HG03354 (cell line): ENCODE measurements around the gene IL31RA.

ENCODE experiments used
- ATAC-seq: cut with Tn5 transposase; IDR thresholded peaks from one replicate; pipeline ENCODE4 v1.9.1; 2021; ENCODE audit warnings: mild to moderate bottlenecking; ENCODE audit not compliant: unreplicated experiment, poor library complexity, severe bottlenecking

IL31RA gene

GRCh38 chr5:55965525-55965924 lies 114.4 kb downstream of the IL31RA start:
- ATAC-seq, result no peak

DNA sequence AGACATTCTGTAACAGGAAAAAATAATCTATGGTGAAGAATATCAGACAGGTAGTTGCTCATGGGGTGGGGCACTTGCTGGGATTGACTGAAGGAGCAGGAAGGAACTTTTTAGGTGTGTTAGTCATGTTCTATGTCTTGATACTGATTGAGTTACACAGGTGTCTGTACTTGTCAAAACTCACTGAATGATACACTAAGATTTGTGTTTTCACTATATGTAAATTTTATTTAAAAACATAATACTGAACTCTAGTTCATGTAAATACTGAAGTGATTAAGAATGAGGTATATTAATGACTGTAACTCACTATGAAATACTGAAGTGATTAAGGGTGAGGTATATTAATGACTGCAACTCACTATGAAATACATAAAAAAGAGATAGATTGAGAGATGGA lies 115.1 kb downstream of the IL31RA start:
- no peak for ATAC-seq

DNA sequence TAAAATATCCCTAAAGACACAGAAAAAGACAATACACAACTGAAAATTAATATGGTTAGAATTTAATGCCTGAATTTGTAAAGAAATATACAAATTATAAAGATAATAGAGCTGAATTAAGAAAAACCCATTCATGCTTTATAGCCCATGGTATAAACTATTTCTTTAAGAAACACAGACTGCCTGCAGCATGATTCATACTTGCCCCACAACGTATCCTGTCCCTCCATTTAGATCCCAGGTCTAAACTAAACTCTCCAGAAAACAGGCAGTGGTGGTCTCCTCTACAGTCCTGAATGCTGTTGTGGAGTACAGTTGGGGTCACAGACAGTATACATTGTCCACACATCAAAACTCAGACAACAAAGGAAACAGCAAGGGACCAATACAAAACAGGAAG lies 118.8 kb downstream of the IL31RA start:
- ATAC-seq, result no peak
